Parathyroid adenoma (tissue), 2 donors: ENCODE results near the gene TRPV4.

Experiments used
- H2AFZ ChIP-seq: fragments of 300-600 bp; sonication (generic); one replicate; pipeline ENCODE4 v1.7.0; 2017; ENCODE audit warnings: antibody characterized with exemption, mild to moderate bottlenecking
- H3K27ac ChIP-seq: fragments of 300-600 bp; sonication (generic); one replicate; pipeline ENCODE4 v1.7.0; 2017
- H3K27me3 ChIP-seq: fragments of 300-600 bp; sonication (generic); one replicate; pipeline ENCODE4 v1.7.0; 2017; ENCODE audit warnings: low read length; ENCODE audit not compliant: control insufficient read depth, insufficient read depth
- H3K36me3 ChIP-seq: fragments of 300-600 bp; sonication (generic); one replicate; pipeline ENCODE4 v1.7.0; 2017; ENCODE audit warnings: low read length; ENCODE audit not compliant: control insufficient read depth, insufficient read depth
- H3K4me1 ChIP-seq: fragments of 300-600 bp; sonication (generic); one replicate; pipeline ENCODE4 v1.7.0; 2017; ENCODE audit warnings: control low read depth
- H3K4me2 ChIP-seq: fragments of 300-600 bp; sonication (generic); one replicate; pipeline ENCODE4 v1.7.0; 2017; ENCODE audit warnings: low read length
- H3K4me3 ChIP-seq: fragments of 300-600 bp; sonication (generic); one replicate; pipeline ENCODE4 v1.7.0; 2017; ENCODE audit warnings: low read depth, low read length
- H3K79me2 ChIP-seq: fragments of 300-600 bp; sonication (generic); one replicate; pipeline ENCODE4 v1.7.0; 2017; ENCODE audit warnings: control low read depth
- H3K9ac ChIP-seq: fragments of 300-600 bp; sonication (generic); one replicate; pipeline ENCODE4 v1.7.0; 2017; ENCODE audit warnings: mild to moderate bottlenecking
- H3K9me3 ChIP-seq: fragments of 300-600 bp; sonication (generic); one replicate; pipeline ENCODE4 v1.7.0; 2017; ENCODE audit warnings: low read length; ENCODE audit not compliant: control insufficient read depth
- CTCF ChIP-seq: fragments of 300-600 bp; sonication (generic); IDR thresholded peaks from one replicate; pipeline ENCODE4 v1.7.0; 2017; ENCODE audit warnings: antibody characterized with exemption, mild to moderate bottlenecking
- donor health status: primary hyperparathyroidism.

The TRPV4 gene

DNA sequence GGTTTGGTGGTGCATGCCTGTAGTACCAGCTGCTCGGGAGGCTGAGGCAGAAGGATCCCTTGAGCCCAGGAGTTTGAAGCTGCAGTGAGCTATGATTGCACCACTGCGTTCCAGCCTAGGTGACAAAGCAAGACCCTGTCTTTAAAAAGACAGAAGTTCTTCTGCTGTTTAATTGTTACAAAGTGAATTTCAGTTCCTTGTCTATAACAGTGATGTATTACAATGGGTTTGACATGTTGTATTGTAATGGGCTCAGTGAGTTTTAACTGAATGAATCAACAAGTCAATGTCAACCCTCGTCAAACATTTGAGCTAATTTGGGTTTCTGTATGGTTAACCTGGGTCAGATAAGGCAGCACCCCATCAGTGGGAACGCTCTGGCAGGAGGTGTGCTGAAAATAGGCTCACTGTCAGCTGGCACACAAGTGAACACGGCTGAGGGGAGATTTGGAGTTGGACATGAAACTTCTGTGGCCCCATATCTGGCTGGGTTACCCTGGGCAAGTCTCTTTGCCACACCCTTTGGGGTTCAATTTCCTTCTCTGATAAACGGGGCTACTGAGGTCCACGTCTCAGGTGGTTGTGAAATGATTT lies 14.0 kb upstream of the TRPV4 start:
- Histone ChIP-seq H3K4me2 (no peak overlapping the region), H2AFZ (no peak overlapping the region), H3K4me3 (no peak overlapping the region), H3K9me3 (no peaks in the 10 kb centered on the region), H3K9ac (no peak overlapping the region), H3K36me3 (no peaks in the 10 kb centered on the region), H3K4me1 (peaks cover 6% of the 10 kb centered on the region), H3K27me3 (no peaks in the 10 kb centered on the region), H3K79me2 (no peaks in the 10 kb centered on the region), H3K27ac (no peak overlapping the region)
- no peak for TF ChIP-seq CTCF

DNA sequence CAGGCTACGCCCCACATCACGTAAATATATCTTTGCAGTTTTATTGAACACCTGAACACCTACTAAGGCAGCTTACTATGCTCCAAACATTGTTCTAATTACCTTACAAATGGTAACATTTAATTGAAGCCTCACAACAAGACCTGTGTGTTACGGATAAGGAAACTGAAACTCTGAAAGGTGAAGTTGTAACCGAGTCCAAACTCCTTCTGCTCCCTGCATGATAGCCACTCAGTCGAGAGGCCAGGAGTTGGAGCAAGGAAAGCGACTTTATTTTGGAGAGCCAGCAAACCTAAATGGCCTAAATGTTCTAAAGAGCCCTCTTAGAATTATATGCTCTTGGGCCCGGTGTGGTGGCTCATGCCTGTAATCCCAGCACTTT lies 12.6 kb upstream of the TRPV4 start:
- no peak overlapping the region for H3K4me3 ChIP-seq
- H3K79me2 ChIP-seq, result no peaks in the 10 kb centered on the region
- TF ChIP-seq CTCF, result no peak
- no peak overlapping the region for H3K4me2 ChIP-seq
- no peak overlapping the region for H3K27ac ChIP-seq
- peaks cover 8% of the 10 kb centered on the region for H3K4me1 ChIP-seq
- H3K27me3 ChIP-seq, result no peaks in the 10 kb centered on the region
- H3K36me3 ChIP-seq, result no peaks in the 10 kb centered on the region
- no peak overlapping the region for H3K9ac ChIP-seq
- peak overlapping the region; percentile 79 for H2AFZ ChIP-seq
- no peaks in the 10 kb centered on the region for H3K9me3 ChIP-seq

DNA sequence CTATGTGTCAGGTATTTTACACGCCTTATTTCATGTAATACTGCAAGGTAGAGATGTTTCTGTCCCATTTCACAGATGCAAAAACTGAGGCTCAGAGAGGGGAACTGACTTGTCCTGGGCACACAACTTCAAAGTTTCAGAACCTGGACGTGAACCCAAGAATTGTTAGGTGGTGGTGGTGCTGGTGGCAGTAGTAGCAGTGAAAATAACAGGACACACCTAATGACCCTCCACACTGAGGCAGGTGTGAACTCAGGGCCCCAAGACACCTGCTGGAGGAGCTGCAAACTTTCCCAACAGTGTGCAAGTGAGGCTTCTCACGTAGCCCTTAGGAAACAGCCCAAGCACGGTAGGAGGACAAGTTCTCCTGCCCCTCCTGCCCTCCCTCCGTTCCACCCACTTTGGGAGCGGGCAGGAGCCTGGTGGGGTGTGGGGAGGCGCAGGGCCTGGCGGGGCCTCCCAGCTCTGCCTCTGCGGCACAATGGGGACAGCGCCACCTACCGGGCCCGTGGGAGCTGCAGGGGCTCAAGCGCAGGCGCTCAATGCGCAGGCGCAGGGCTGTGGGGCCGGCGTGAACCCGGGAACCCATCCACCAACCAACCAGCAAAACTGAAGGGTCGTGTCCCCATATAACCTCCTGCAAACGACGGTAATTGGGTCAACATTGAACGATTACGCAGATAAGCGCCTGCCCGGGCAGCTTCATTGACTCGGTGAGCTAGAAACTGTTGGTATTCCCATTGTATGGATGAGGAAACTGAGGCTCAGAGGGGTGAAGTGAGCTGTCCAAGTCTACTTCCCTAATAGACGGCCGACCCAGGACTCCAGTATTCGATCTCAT lies 12.0 kb upstream of the TRPV4 start:
- H3K4me1 ChIP-seq, result peaks cover 13% of the 10 kb centered on the region
- no peak overlapping the region for H3K4me3 ChIP-seq
- TF ChIP-seq CTCF, result peak; percentile 99
- no peak overlapping the region for H3K9ac ChIP-seq
- no peaks in the 10 kb centered on the region for H3K79me2 ChIP-seq
- H2AFZ ChIP-seq, result peak overlapping the region; percentile 79
- no peaks in the 10 kb centered on the region for H3K9me3 ChIP-seq
- H3K27me3 ChIP-seq, result no peaks in the 10 kb centered on the region
- no peaks in the 10 kb centered on the region for H3K36me3 ChIP-seq
- H3K27ac ChIP-seq, result no peak overlapping the region
- peak overlapping the region; percentile 58 for H3K4me2 ChIP-seq

DNA sequence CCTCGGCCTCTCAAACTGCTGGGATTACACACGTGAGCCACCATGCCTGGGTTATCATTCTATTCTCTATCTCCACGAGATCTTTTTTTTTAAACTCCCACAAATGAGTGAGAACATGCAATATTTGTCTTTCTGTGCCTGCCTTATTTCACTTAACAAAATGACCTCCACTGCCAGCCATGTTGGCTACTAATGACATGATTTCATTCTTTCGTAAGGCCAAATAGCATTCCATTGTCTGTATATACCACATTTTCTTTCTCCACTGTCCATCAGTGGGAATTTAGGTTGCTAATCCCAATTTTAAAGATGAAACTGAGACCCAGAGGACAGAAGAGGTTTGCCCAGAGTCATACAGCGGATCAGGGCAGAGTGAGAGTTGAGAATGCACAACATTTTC lies 10.9 kb upstream of the TRPV4 start:
- no peaks in the 10 kb centered on the region for H3K79me2 ChIP-seq
- H3K4me2 ChIP-seq, result no peak overlapping the region
- no peak for TF ChIP-seq CTCF

GRCh38 chr12:109842021-109842420 lies 8.8 kb upstream of the TRPV4 start:
- H3K79me2 ChIP-seq, result no peaks in the 10 kb centered on the region
- no peak overlapping the region for H3K4me3 ChIP-seq
- no peak for TF ChIP-seq CTCF
- H3K27ac ChIP-seq, result no peak overlapping the region
- no peak overlapping the region for H3K9ac ChIP-seq
- no peaks in the 10 kb centered on the region for H3K27me3 ChIP-seq
- H3K4me2 ChIP-seq, result no peak overlapping the region
- H3K9me3 ChIP-seq, result no peaks in the 10 kb centered on the region
- H3K4me1 ChIP-seq, result peaks cover 13% of the 10 kb centered on the region
- H3K36me3 ChIP-seq, result no peaks in the 10 kb centered on the region
- no peak overlapping the region for H2AFZ ChIP-seq

More for the DNA sequence above, 10.9 kb upstream of the TRPV4 start:
- no peak overlapping the region for H3K9ac ChIP-seq
- peaks cover 13% of the 10 kb centered on the region for H3K4me1 ChIP-seq
- H3K27ac ChIP-seq, result no peak overlapping the region
- H2AFZ ChIP-seq, result no peak overlapping the region
- no peak overlapping the region for H3K4me3 ChIP-seq
- H3K9me3 ChIP-seq, result no peaks in the 10 kb centered on the region
- H3K27me3 ChIP-seq, result no peaks in the 10 kb centered on the region
- H3K36me3 ChIP-seq, result no peaks in the 10 kb centered on the region
